Measurements from ENCODE around the gene KCNMB3. TPM values are rescaled to one million over a fixed set of nuclear protein-coding genes. Genes with fewer than 3 reads are reported as not detected.

KCNMB3 gene
- total RNA-seq, 1 donor from 2014 or later, result 0.68 TPM

Other genes with a start within 250 kb of the KCNMB3 start
- 7.2 TPM for gene ZMAT3, start 179.3 kb downstream of the KCNMB3 start, total RNA-seq
- gene PIK3CA, start 102.8 kb downstream of the KCNMB3 start, total RNA-seq, result 12.5 TPM
- 14.1 TPM for gene ZNF639, start 71.9 kb upstream of the KCNMB3 start, total RNA-seq
- 42.0 TPM for gene MFN1, start 96.6 kb upstream of the KCNMB3 start, total RNA-seq
- 13.2 TPM for gene GNB4, start 200.4 kb upstream of the KCNMB3 start, total RNA-seq

Measured in esophagus mucosa (tissue), 1 donor.